K562 (cell line): ENCODE measurements around the gene SIGLEC5. TPM values are rescaled to one million over a fixed set of nuclear protein-coding genes. Genes with fewer than 3 reads are reported as not detected.

Source experiments
- ATAC-seq: fragments of 200-7000 bp; cut with Tn5 transposase; 3 replicates; pipeline ENCODE4 v1.9.1; 2020; ENCODE audit warnings: moderate library complexity
- BruUV-seq: library from RNA; stranded (reverse); fragments of 400-500 nt; replicated peaks from 2 replicates; lab custom pipeline; 2021; lab: Mats Ljungman, UMichigan
- CTCF ChIA-PET: fragments of 300-600 bp; formaldehyde crosslinking; extraction: SDS; loops from one replicate; lab custom pipeline; 2021; ENCODE audit warnings: low intra/inter-chr PET ratio; lab: Yijun Ruan, JAX
- POLR2A ChIA-PET: fragments of 300-600, 350-650 bp; sonication (Branson Sonifier 250); formaldehyde crosslinking; extraction: SDS; loops from one replicate; lab custom pipeline; 2021; ENCODE audit warnings: antibody characterized with exemption, inconsistent platforms; lab: Yijun Ruan, JAX
- DNase-seq, 4 experiments: peaks; one replicate each; pipeline versions ENCODE4 v3.0.0 to v3.0.0-alpha.2; 2011 to 2018; ENCODE audit warnings: low spot score in 3 of 4, mixed read lengths in 3 of 4; ENCODE audit errors: extremely low read depth in 1 of 4
- FAIRE-seq: peaks from 2 replicates; lab custom pipeline; 2011; peaks lifted over from hg19 to GRCh38; lab: Jason Lieb, UNC
- H2AFZ ChIP-seq: 2 replicates; pipeline ENCODE4 v1.6.0; 2011; ENCODE audit warnings: low read depth, low read length, control low read depth, inconsistent platforms
- H3K27ac ChIP-seq: fragments of 200-600 bp; 3 replicates; pipeline ENCODE4 v1.8.0; 2011; ENCODE audit warnings: low read depth, mild to moderate bottlenecking, control low read depth, inconsistent platforms, low read length, moderate library complexity, mixed read lengths; ENCODE audit errors: extremely low read depth
- H3K27me3 ChIP-seq, 2 experiments: fragments of 300-600 bp in 1 of 2; 2 replicates in 1 of 2; 3 replicates in 1 of 2; pipeline versions ENCODE4 v1.6.0 to v1.8.0; 2011; ENCODE audit warnings: inconsistent platforms in 2 of 2, low read length in 2 of 2, mild to moderate bottlenecking in 1 of 2, mixed read lengths in 1 of 2, moderate library complexity in 1 of 2; ENCODE audit not compliant: control insufficient read depth in 2 of 2, insufficient read depth in 2 of 2
- H3K36me3 ChIP-seq: fragments of 300-600 bp; 3 replicates; pipeline ENCODE4 v1.8.0; 2011; ENCODE audit warnings: mild to moderate bottlenecking, low read length, inconsistent platforms; ENCODE audit not compliant: control insufficient read depth, insufficient read depth
- H3K4me1 ChIP-seq, 2 experiments: fragments of 200-600 bp in 1 of 2; replicated peaks in 1 of 2; 2 replicates in 1 of 2; 3 replicates in 1 of 2; pipeline versions ENCODE4 v1.5.1 to v1.8.0; 2011; ENCODE audit warnings: inconsistent platforms in 2 of 2, low read length in 2 of 2, mild to moderate bottlenecking in 1 of 2, mixed read lengths in 1 of 2, moderate library complexity in 1 of 2; ENCODE audit not compliant: control insufficient read depth in 2 of 2, insufficient read depth in 2 of 2
- H3K4me2 ChIP-seq: 2 replicates; pipeline ENCODE4 v1.6.1; 2011; ENCODE audit warnings: low read length, control low read depth, inconsistent platforms, mixed read lengths; ENCODE audit not compliant: insufficient read depth
- H3K4me3 ChIP-seq: fragments of 200-600 bp; sonication (generic), shearing (Covaris generic); 2 replicates; pipeline ENCODE4 v1.5.1; 2016; ENCODE audit warnings: control low read depth, inconsistent platforms
- H3K79me2 ChIP-seq: fragments of 200-600 bp; 3 replicates; pipeline ENCODE4 v1.8.0; 2011; ENCODE audit warnings: low read length, inconsistent platforms; ENCODE audit not compliant: control insufficient read depth, insufficient read depth
- H3K9ac ChIP-seq, 2 experiments: 2 replicates each; pipeline versions ENCODE4 v1.6.0 to v1.6.1; 2011; ENCODE audit warnings: low read depth in 2 of 2, low read length in 2 of 2, control low read depth in 1 of 2, inconsistent platforms in 1 of 2, mild to moderate bottlenecking in 1 of 2, mixed read lengths in 1 of 2; ENCODE audit not compliant: insufficient read depth in 1 of 2
- H3K9me1 ChIP-seq: one replicate; pipeline ENCODE4 v1.6.0; 2011; ENCODE audit warnings: inconsistent platforms, mild to moderate bottlenecking, low read length, moderate library complexity; ENCODE audit not compliant: control insufficient read depth, insufficient read depth
- H3K9me3 ChIP-seq: replicated peaks from 2 replicates; pipeline ENCODE4 v1.5.1; 2011; ENCODE audit warnings: low read depth, low read length, inconsistent platforms; ENCODE audit not compliant: control insufficient read depth, insufficient read depth
- H4K20me1 ChIP-seq: replicated peaks from 2 replicates; pipeline ENCODE4 v1.6.1; 2011; ENCODE audit warnings: low read length, inconsistent platforms, mixed read lengths; ENCODE audit not compliant: control insufficient read depth, insufficient read depth
- BRCA1 ChIP-seq, 2 experiments: fragments of 450-650 bp in 1 of 2; sonication (generic) in 1 of 2; formaldehyde crosslinking in 1 of 2; IDR thresholded peaks; 2 replicates each; pipeline versions ENCODE4 v1.5.0 to v1.6.1; 2017 to 2020; ENCODE audit warnings: mild to moderate bottlenecking in 1 of 2, missing genetic modification reagents in 1 of 2
- E2F3 ChIP-seq: fragments of 250-450 bp; sonication (Bioruptor Pico); IDR thresholded peaks from 2 replicates; pipeline ENCODE4 v1.4.0; 2020; ENCODE audit warnings: mild to moderate bottlenecking
- E4F1 ChIP-seq: fragments of 250-450 bp; sonication (Bioruptor Pico); IDR thresholded peaks from 2 replicates; pipeline ENCODE4 v1.5.0; 2021; ENCODE audit warnings: mild to moderate bottlenecking, borderline replicate concordance
- L3MBTL2 ChIP-seq: fragments of 450-650 bp; IDR thresholded peaks from 2 replicates; pipeline ENCODE4 v1.6.1; 2016; ENCODE audit warnings: mild to moderate bottlenecking, moderate library complexity
- PHB2 ChIP-seq: fragments of 450-650 bp; IDR thresholded peaks from 2 replicates; pipeline ENCODE4 v1.6.1; 2017; ENCODE audit warnings: low read depth
- POU5F1 ChIP-seq: fragments of 150-350 bp; IDR thresholded peaks from 2 replicates; pipeline ENCODE4 v1.6.1; 2014; ENCODE audit warnings: borderline replicate concordance, low read length, low read depth, mild to moderate bottlenecking; ENCODE audit not compliant: partially characterized antibody
- PPARD ChIP-seq: fragments of 250-450 bp; sonication (Bioruptor Pico); IDR thresholded peaks from 2 replicates; pipeline ENCODE4 v1.8.0; 2022; ENCODE audit warnings: inconsistent platforms, mild to moderate bottlenecking, moderate library complexity
- TAF15 ChIP-seq: fragments of 200-400 bp; formaldehyde crosslinking; IDR thresholded peaks from 2 replicates; pipeline ENCODE4 v1.6.1; 2017; ENCODE audit warnings: mild to moderate bottlenecking, low read depth, low read length, moderate library complexity
- TARDBP ChIP-seq: fragments of 450-650 bp; IDR thresholded peaks from 2 replicates; pipeline ENCODE4 v1.6.1; 2016
- ZNF395 ChIP-seq: fragments of 200-800 bp; sonication (Bioruptor generic); IDR thresholded peaks from 2 replicates; pipeline ENCODE4 v1.6.1; 2017; ENCODE audit warnings: missing genetic modification characterization, missing compliant biosample characterization
- ZNF586 ChIP-seq: fragments of 450-650 bp; formaldehyde crosslinking; conservative IDR thresholded peaks from 2 replicates; pipeline ENCODE4 v1.4.0; 2020; ENCODE audit warnings: mild to moderate bottlenecking, moderate library complexity
- ZNF830 ChIP-seq: fragments of 250-450 bp; sonication (Bioruptor Pico); IDR thresholded peaks from 2 replicates; pipeline ENCODE4 v1.5.0; 2021; ENCODE audit warnings: mild to moderate bottlenecking
- WGBS: fragments of 100-300 bp; shearing (Covaris generic); methylation state at CpG from one replicate; pipeline ENCODE4 v1.1.6; 2016; ENCODE audit warnings: low coverage, mixed read lengths; ENCODE audit not compliant: insufficient coverage; ENCODE audit errors: missing lambda C conversion rate; 5-methylcytosine and 5-hydroxymethylcytosine counted together
- in situ Hi-C: fragments of 300-500 bp; cut with MboI; formaldehyde crosslinking; loops from 4 replicates; pipeline ENCODE4 v1.15.0; 2018; ENCODE audit warnings: inconsistent platforms, mixed read lengths
- intact Hi-C: fragments of 100-400 bp; cut with micrococcal nuclease; formaldehyde crosslinking; loops from 2 replicates; pipeline ENCODE4 v1.14.2; 2022
- polyA plus RNA-seq, 8 experiments: library from polyadenylated mRNA; depleted of rRNA in 4 of 8; stranded (reverse) in 5 of 8; unstranded in 3 of 8; fragments of >200 nt; fragmentation: Nextera tagmentation in 2 of 8; fragmentation: Illumina TruSeq in 1 of 8; extraction: Ambion mirVana in 2 of 8; extraction: Trizol in 1 of 8; gene quantifications; 2 replicates each; pipeline versions ENCODE4 v1.2.1 to v1.2.3, GENCODE V29; 2011 to 2014; ENCODE audit warnings: inconsistent platforms in 1 of 8, missing spikeins in 1 of 8
- total RNA-seq, 7 experiments: library from RNA; depleted of rRNA in 6 of 7; stranded (reverse); fragments of >200 nt in 6 of 7; fragmentation: Illumina TruSeq in 2 of 7; extraction: Trizol in 2 of 7; gene quantifications; 2 replicates each; pipeline versions ENCODE4 v1.2.1 to v1.2.3, GENCODE V29; 2011 to 2021; ENCODE audit warnings: low replicate concordance in 1 of 7
- TF ChIP-seq, protein P1 (sequence below): fragments of 250-450 bp; sonication (Bioruptor Pico); IDR thresholded peaks from 2 replicates; pipeline ENCODE4 v1.8.0; 2022; ENCODE audit warnings: moderate library complexity, mild to moderate bottlenecking, inconsistent platforms
- TF ChIP-seq, protein P2 (sequence below): fragments of 250-450 bp; sonication (Bioruptor Pico); IDR thresholded peaks from 2 replicates; pipeline ENCODE4 v1.5.0; 2020; ENCODE audit warnings: mild to moderate bottlenecking, borderline replicate concordance

The SIGLEC5 gene
- total and polyA plus RNA-seq, 9 of the 15 experiments (the other 6 are each of a cell fraction or from before 2014, with no cell fraction given), result 0.14 TPM; not detected in 8

- H2AFZ ChIP-seq, result peak overlapping the region; percentile 79
- no peak for DNase-seq
- in situ Hi-C loops, result loop anchor here (10.0 kb wide), 1 partner anchor 93 kb away; the partner anchor contains the start of gene CEACAM18
- intact Hi-C loops, result loop anchor here (2.0 to 5.0 kb wide), 2 partner anchors 15 to 95 kb away; no protein-coding TSS in a partner anchor
- H4K20me1 ChIP-seq, result no peaks in the 10 kb centered on the region
- H3K9me1 ChIP-seq, result no peaks in the 10 kb centered on the region
- 37% methylated on average over 4 of the region's 4 CpGs for WGBS
- peaks cover 14 to 58% of the 10 kb centered on the region in 2 experiments; a peak in 4 of 5 replicates for H3K4me1 ChIP-seq
- no TSS peak for BruUV-seq
- H3K4me3 ChIP-seq, result no peak overlapping the region
- H3K4me2 ChIP-seq, result peak overlapping the region; percentile 30; the same call in 1 of the 2 replicates
- H3K9me3 ChIP-seq, result no peaks in the 10 kb centered on the region
- ChIA-PET CTCF (no interaction called here), POLR2A (interaction anchor here (0.7 to 2.5 kb wide), 3 partner anchors 17 to 21 kb away, joined by 3 to 15 read pairs (median 3); no protein-coding TSS in a partner anchor)
- H3K9ac ChIP-seq, result peak overlapping the region in 1 of 2 experiments; percentile 38; a peak in 1 of 4 replicates
- peaks cover 16% of the 10 kb centered on the region for H3K79me2 ChIP-seq
- peak overlapping the region; percentile 59 for H3K27ac ChIP-seq
- H3K36me3 ChIP-seq, result peaks cover 1% of the 10 kb centered on the region; the same call in 1 of the 3 replicates
- no peak for FAIRE-seq
- ATAC-seq, result no peak
- no peaks in the 10 kb centered on the region for H3K27me3 ChIP-seq
- TF ChIP-seq, protein P1, sequence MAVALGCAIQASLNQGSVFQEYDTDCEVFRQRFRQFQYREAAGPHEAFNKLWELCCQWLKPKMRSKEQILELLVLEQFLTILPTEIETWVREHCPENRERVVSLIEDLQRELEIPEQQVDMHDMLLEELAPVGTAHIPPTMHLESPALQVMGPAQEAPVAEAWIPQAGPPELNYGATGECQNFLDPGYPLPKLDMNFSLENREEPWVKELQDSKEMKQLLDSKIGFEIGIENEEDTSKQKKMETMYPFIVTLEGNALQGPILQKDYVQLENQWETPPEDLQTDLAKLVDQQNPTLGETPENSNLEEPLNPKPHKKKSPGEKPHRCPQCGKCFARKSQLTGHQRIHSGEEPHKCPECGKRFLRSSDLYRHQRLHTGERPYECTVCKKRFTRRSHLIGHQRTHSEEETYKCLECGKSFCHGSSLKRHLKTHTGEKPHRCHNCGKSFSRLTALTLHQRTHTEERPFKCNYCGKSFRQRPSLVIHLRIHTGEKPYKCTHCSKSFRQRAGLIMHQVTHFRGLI (CRISPR knock-in tag), result 0 out of 2 replicates have a peak, but pooled peaks have one; percentile 36
- TF ChIP-seq ZNF586 (CRISPR knock-in tag), result no peak
- TF ChIP-seq, protein P2, sequence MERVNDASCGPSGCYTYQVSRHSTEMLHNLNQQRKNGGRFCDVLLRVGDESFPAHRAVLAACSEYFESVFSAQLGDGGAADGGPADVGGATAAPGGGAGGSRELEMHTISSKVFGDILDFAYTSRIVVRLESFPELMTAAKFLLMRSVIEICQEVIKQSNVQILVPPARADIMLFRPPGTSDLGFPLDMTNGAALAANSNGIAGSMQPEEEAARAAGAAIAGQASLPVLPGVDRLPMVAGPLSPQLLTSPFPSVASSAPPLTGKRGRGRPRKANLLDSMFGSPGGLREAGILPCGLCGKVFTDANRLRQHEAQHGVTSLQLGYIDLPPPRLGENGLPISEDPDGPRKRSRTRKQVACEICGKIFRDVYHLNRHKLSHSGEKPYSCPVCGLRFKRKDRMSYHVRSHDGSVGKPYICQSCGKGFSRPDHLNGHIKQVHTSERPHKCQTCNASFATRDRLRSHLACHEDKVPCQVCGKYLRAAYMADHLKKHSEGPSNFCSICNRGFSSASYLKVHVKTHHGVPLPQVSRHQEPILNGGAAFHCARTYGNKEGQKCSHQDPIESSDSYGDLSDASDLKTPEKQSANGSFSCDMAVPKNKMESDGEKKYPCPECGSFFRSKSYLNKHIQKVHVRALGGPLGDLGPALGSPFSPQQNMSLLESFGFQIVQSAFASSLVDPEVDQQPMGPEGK (CRISPR knock-in tag), result no peak
- peak; percentile 57; the same call in 1 of the 2 replicates for TF ChIP-seq L3MBTL2
- TF ChIP-seq POU5F1, result no peak
- TF ChIP-seq E4F1 (CRISPR knock-in tag), result 0 out of 2 replicates have a peak, but pooled peaks have one; percentile 28
- TF ChIP-seq PPARD (CRISPR knock-in tag), result no peak
- no peak for TF ChIP-seq PHB2
- TF ChIP-seq TARDBP, result no peak
- TF ChIP-seq BRCA1 (IDR thresholded peaks at IDR 0.05), result no peak
- no peak for TF ChIP-seq BRCA1 (CRISPR knock-in tag; IDR thresholded peaks at IDR 0.05)
- no peak for TF ChIP-seq TAF15
- 0 out of 2 replicates have a peak, but pooled peaks have one; percentile 15 for TF ChIP-seq ZNF395 (CRISPR knock-in tag)
- 0 out of 2 replicates have a peak, but pooled peaks have one; percentile 66 for TF ChIP-seq ZNF830 (CRISPR knock-in tag)
- peak; percentile 18; the same call in 1 of the 2 replicates for TF ChIP-seq E2F3 (CRISPR knock-in tag)
Observed at GRCh38 chr19:51567583-51567982, 62.6 kb downstream of the SIGLEC5 start.
